ENCODE measurements around the gene TMA7.

DNA sequence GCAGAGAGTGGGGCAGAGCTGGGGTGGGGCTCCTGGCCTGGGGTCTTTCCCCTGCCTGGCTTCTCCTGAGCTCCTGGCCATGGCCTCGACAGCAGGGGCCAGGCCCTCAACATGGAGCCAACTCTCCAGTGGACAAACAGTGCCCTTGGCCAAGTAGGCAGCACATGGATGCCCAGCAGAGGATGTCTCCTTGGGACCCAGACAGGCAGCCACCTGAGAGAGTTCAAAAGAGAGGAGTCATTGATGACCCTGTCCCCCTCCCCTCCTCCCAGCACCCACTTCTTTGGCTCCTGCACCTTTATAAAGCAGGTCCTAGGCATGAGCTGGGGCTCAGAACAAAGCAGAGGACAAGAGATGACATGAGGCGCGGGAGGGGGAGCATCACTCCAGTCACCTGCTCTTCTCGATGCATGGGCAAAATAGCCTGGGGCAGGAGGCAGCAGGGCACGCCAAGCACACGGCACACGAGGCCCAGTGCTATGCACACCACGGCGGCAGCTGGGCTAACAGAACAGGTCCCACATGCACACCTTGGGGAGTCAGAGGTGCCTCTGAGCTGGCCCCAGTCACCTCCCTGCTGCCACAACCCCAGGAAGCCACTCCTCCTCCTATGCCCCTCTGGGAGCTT is 36.5 kb downstream of the TMA7 start:
- TF ChIP-seq CTCF (IDR thresholded peaks at IDR 0.05; ENCODE audit: low read depth, low read length, missing input control): no peak
- TF ChIP-seq, protein P1, sequence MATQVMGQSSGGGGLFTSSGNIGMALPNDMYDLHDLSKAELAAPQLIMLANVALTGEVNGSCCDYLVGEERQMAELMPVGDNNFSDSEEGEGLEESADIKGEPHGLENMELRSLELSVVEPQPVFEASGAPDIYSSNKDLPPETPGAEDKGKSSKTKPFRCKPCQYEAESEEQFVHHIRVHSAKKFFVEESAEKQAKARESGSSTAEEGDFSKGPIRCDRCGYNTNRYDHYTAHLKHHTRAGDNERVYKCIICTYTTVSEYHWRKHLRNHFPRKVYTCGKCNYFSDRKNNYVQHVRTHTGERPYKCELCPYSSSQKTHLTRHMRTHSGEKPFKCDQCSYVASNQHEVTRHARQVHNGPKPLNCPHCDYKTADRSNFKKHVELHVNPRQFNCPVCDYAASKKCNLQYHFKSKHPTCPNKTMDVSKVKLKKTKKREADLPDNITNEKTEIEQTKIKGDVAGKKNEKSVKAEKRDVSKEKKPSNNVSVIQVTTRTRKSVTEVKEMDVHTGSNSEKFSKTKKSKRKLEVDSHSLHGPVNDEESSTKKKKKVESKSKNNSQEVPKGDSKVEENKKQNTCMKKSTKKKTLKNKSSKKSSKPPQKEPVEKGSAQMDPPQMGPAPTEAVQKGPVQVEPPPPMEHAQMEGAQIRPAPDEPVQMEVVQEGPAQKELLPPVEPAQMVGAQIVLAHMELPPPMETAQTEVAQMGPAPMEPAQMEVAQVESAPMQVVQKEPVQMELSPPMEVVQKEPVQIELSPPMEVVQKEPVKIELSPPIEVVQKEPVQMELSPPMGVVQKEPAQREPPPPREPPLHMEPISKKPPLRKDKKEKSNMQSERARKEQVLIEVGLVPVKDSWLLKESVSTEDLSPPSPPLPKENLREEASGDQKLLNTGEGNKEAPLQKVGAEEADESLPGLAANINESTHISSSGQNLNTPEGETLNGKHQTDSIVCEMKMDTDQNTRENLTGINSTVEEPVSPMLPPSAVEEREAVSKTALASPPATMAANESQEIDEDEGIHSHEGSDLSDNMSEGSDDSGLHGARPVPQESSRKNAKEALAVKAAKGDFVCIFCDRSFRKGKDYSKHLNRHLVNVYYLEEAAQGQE (IDR thresholded peaks at IDR 0.05): no peak
- TF ChIP-seq, protein P2, sequence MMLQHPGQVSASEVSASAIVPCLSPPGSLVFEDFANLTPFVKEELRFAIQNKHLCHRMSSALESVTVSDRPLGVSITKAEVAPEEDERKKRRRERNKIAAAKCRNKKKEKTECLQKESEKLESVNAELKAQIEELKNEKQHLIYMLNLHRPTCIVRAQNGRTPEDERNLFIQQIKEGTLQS (IDR thresholded peaks at IDR 0.05): no peak
- TF ChIP-seq YY1 (IDR thresholded peaks at IDR 0.05): no peak
- no peak for TF ChIP-seq FOXA1 (IDR thresholded peaks at IDR 0.05)
- no peak for TF ChIP-seq JUND (IDR thresholded peaks at IDR 0.05)
- TF ChIP-seq RXRA (IDR thresholded peaks at IDR 0.05): no peak
- no peak for TF ChIP-seq SP1 (IDR thresholded peaks at IDR 0.05)
- no peak for TF ChIP-seq GABPA (IDR thresholded peaks at IDR 0.05 in 1 of 2, conservative IDR thresholded peaks at IDR 0.05 in 1 of 2)

Measured in liver (tissue), 3 donors.